WTC11 (cell line): ENCODE results near the gene SLC22A31. TPM values are rescaled to one million over a fixed set of nuclear protein-coding genes. Genes with fewer than 3 reads are reported as not detected.
A peak's percentile ranks its signal among the peaks of the same experiment; 100 is the strongest.

Source experiments
- ATAC-seq: fragments of 200-7000 bp; cut with Tn5 transposase; 2 replicates; pipeline ENCODE4 v1.10.0; 2021; ENCODE audit warnings: mild to moderate bottlenecking, moderate library complexity
- CTCF ChIA-PET: fragments of 300-600 bp; sonication (Branson Sonifier 250); formaldehyde crosslinking; loops from one replicate; lab custom pipeline; 2021; ENCODE audit warnings: antibody characterized with exemption; lab: Charles Lee
- POLR2A ChIA-PET: fragments of 350-600 bp; sonication (Branson Sonifier 250); formaldehyde crosslinking; loops from one replicate; lab custom pipeline; 2021; ENCODE audit warnings: antibody characterized with exemption; lab: Charles Lee
- DNase-seq: peaks from one replicate; pipeline ENCODE4 v3.0.0; 2021; ENCODE audit warnings: low spot score
- H3K27ac Mint-ChIP-seq: 2 replicates; pipeline ENCODE4 v1.8.0; 2021; ENCODE audit warnings: mixed read lengths
- H3K27me3 Mint-ChIP-seq: 2 replicates; pipeline ENCODE4 v1.8.0; 2021; ENCODE audit warnings: low read depth, mild to moderate bottlenecking, moderate library complexity, mixed read lengths
- H3K36me3 Mint-ChIP-seq: 2 replicates; pipeline ENCODE4 v1.8.0; 2021; ENCODE audit warnings: mixed read lengths
- H3K4me1 Mint-ChIP-seq: 2 replicates; pipeline ENCODE4 v1.8.0; 2022; ENCODE audit warnings: mixed read lengths
- H3K4me3 Mint-ChIP-seq: 2 replicates; pipeline ENCODE4 v1.8.0; 2021; ENCODE audit warnings: mild to moderate bottlenecking, moderate library complexity, mixed read lengths
- H3K9me3 Mint-ChIP-seq: 2 replicates; pipeline ENCODE4 v1.8.0; 2021; ENCODE audit warnings: mixed read lengths
- AR ChIP-seq: fragments of 250-450 bp; sonication (Bioruptor Pico); IDR thresholded peaks from 2 replicates; pipeline ENCODE4 v1.9.0; 2021; ENCODE audit warnings: mild to moderate bottlenecking
- CREM ChIP-seq: sonication (generic); formaldehyde crosslinking; IDR thresholded peaks from 2 replicates; pipeline ENCODE4 v1.8.1; 2022; ENCODE audit warnings: mild to moderate bottlenecking, missing genetic modification reagents, moderate library complexity
- E2F1 ChIP-seq: sonication (generic); formaldehyde crosslinking; IDR thresholded peaks from 2 replicates; pipeline ENCODE4 v1.8.0; 2022; ENCODE audit warnings: mild to moderate bottlenecking, missing genetic modification reagents
- ELF4 ChIP-seq: sonication (generic); formaldehyde crosslinking; IDR thresholded peaks from 2 replicates; pipeline ENCODE4 v1.8.1; 2022; ENCODE audit warnings: low read depth, mild to moderate bottlenecking, moderate library complexity, missing genetic modification reagents
- ESRRA ChIP-seq: sonication (generic); formaldehyde crosslinking; IDR thresholded peaks from 2 replicates; pipeline ENCODE4 v1.8.1; 2022; ENCODE audit warnings: mild to moderate bottlenecking, missing genetic modification reagents, borderline replicate concordance
- GABPB1 ChIP-seq: sonication (generic); formaldehyde crosslinking; IDR thresholded peaks from 2 replicates; pipeline ENCODE4 v1.8.1; 2023; ENCODE audit warnings: mild to moderate bottlenecking, missing genetic modification reagents
- HMGXB4 ChIP-seq: sonication (generic); formaldehyde crosslinking; IDR thresholded peaks from 2 replicates; pipeline ENCODE4 v1.8.1; 2023; ENCODE audit warnings: mild to moderate bottlenecking, moderate library complexity, missing genetic modification reagents
- IRF2 ChIP-seq: sonication (generic); formaldehyde crosslinking; IDR thresholded peaks from 2 replicates; pipeline ENCODE4 v1.8.0; 2022; ENCODE audit warnings: low read depth, missing genetic modification reagents, borderline replicate concordance
- JUN ChIP-seq: sonication (generic); formaldehyde crosslinking; IDR thresholded peaks from 2 replicates; pipeline ENCODE4 v1.8.0; 2023; ENCODE audit warnings: mild to moderate bottlenecking, missing genetic modification reagents
- SP1 ChIP-seq: sonication (generic); formaldehyde crosslinking; conservative IDR thresholded peaks from 2 replicates; pipeline ENCODE4 v1.8.1; 2022; ENCODE audit warnings: missing genetic modification reagents
- USF1 ChIP-seq: sonication (generic); formaldehyde crosslinking; IDR thresholded peaks from 2 replicates; pipeline ENCODE4 v1.8.0; 2022; ENCODE audit warnings: mild to moderate bottlenecking, missing genetic modification reagents
- USF2 ChIP-seq: sonication (generic); formaldehyde crosslinking; IDR thresholded peaks from 2 replicates; pipeline ENCODE4 v1.8.1; 2023; ENCODE audit warnings: mild to moderate bottlenecking, missing genetic modification reagents, moderate library complexity
- ZNF138 ChIP-seq: sonication (generic); formaldehyde crosslinking; conservative IDR thresholded peaks from 2 replicates; pipeline ENCODE4 v1.8.1; 2022; ENCODE audit warnings: mild to moderate bottlenecking, moderate library complexity, missing genetic modification reagents
- ZNF219 ChIP-seq: sonication (generic); formaldehyde crosslinking; IDR thresholded peaks from 2 replicates; pipeline ENCODE4 v1.8.0; 2023; ENCODE audit warnings: missing genetic modification reagents, mild to moderate bottlenecking, borderline replicate concordance
- ZNF423 ChIP-seq: fragments of 250-450 bp; sonication (Bioruptor Pico); IDR thresholded peaks from 2 replicates; pipeline ENCODE4 v2.1.2; 2022; ENCODE audit warnings: mild to moderate bottlenecking, moderate library complexity
- ZNF532 ChIP-seq: fragments of 250-450 bp; sonication (Bioruptor Pico); IDR thresholded peaks from 2 replicates; pipeline ENCODE4 v1.9.0; 2021; ENCODE audit warnings: mild to moderate bottlenecking, borderline replicate concordance
- total RNA-seq: library from RNA; stranded (reverse); gene quantifications from 3 replicates; pipeline ENCODE4 v1.2.3, GENCODE V29; 2021

The SLC22A31 gene
- total RNA-seq, 1 experiment from 2014 or later, result 12.1 TPM

GRCh38 chr16:89201439-89202377, 1.4 kb upstream of the SLC22A31 start:
- CTCF ChIA-PET, result interaction anchor here (0.6 to 3.1 kb wide), 6 partner anchors 9 to 389 kb away, joined by 3 to 17 read pairs (median 4); partner anchors contain the start of gene CDH15
- DNase-seq (peak; percentile 93), ATAC-seq (peak; percentile 92)
- Mint-ChIP-seq H3K36me3 (no peaks in the 10 kb centered on the region), H3K9me3 (no peaks in the 10 kb centered on the region), H3K4me3 (peak overlapping the region; percentile 76), H3K27me3 (peaks cover 48% of the 10 kb centered on the region), H3K4me1 (no peaks in the 10 kb centered on the region), H3K27ac (no peak overlapping the region)
- POLR2A ChIA-PET, result interaction anchor here (0.6 to 1.5 kb wide), 2 partner anchors 9 to 158 kb away, joined by 3 read pairs; no protein-coding TSS in a partner anchor
- peak; percentile 35; the same call in 1 of the 2 replicates for TF ChIP-seq USF1 (CRISPR knock-in tag)
- 0 out of 2 replicates have a peak, but pooled peaks have one; percentile 25 for TF ChIP-seq ESRRA (CRISPR knock-in tag)
- TF ChIP-seq ZNF423 (CRISPR knock-in tag), result peak; percentile 24; the same call in 1 of the 2 replicates
- TF ChIP-seq SP1 (CRISPR knock-in tag), result peak; percentile 47; the same call in 1 of the 2 replicates
- no peak for TF ChIP-seq ZNF138
- no peak for TF ChIP-seq JUN (CRISPR knock-in tag)
- TF ChIP-seq GABPB1 (CRISPR knock-in tag), result 0 out of 2 replicates have a peak, but pooled peaks have one; percentile 58
- TF ChIP-seq USF2, result peak; percentile 87

GRCh38 chr16:89200850-89201411, 594 bp upstream of the SLC22A31 start:
- POLR2A ChIA-PET, result interaction anchor here (1.4 to 1.5 kb wide), 2 partner anchors 8 to 16 kb away, joined by 3 read pairs; partner anchors contain the start of gene ZNF778
- Mint-ChIP-seq H3K36me3 (no peaks in the 10 kb centered on the region), H3K27ac (no peak overlapping the region), H3K4me3 (peak overlapping the region; percentile 68), H3K9me3 (no peaks in the 10 kb centered on the region), H3K27me3 (peaks cover 45% of the 10 kb centered on the region), H3K4me1 (no peaks in the 10 kb centered on the region)
- peak; percentile 11 for ATAC-seq
- CTCF ChIA-PET, result interaction anchor here (0.6 to 3.1 kb wide), 6 partner anchors 8 to 464 kb away, joined by 3 to 17 read pairs (median 4); partner anchors contain the start of gene CDH15
- no peak for DNase-seq
- TF ChIP-seq HMGXB4 (CRISPR knock-in tag) (peak; percentile 65; the same call in 1 of the 2 replicates), ZNF532 (CRISPR knock-in tag) (no peak), IRF2 (CRISPR knock-in tag) (no peak), ELF4 (CRISPR knock-in tag) (no peak), E2F1 (no peak), ZNF219 (no peak), AR (no peak), CREM (CRISPR knock-in tag) (0 out of 2 replicates have a peak, but pooled peaks have one; percentile 42)
